DOHH2 (cell line): ENCODE measurements around the gene PARVB.

ENCODE experiments used
- H3F3A ChIP-seq: fragments of 200-600 bp; sonication (generic), shearing (Covaris generic); 2 replicates; pipeline ENCODE4 v1.6.0; 2016; ENCODE audit warnings: antibody characterized with exemption, mild to moderate bottlenecking; ENCODE audit not compliant: control insufficient read depth, insufficient read depth
- H3K27ac ChIP-seq: fragments of 200-600 bp; sonication (generic); 2 replicates; pipeline ENCODE4 v1.5.1; 2014; ENCODE audit warnings: low read depth, mild to moderate bottlenecking, low read length, moderate library complexity
- H3K27me3 ChIP-seq: fragments of 200-600 bp; sonication (generic); 2 replicates; pipeline ENCODE4 v1.6.1; 2014; ENCODE audit warnings: mild to moderate bottlenecking, low read length, mixed read lengths; ENCODE audit not compliant: control insufficient read depth
- H3K36me3 ChIP-seq: fragments of 200-600 bp; sonication (generic); 2 replicates; pipeline ENCODE4 v1.6.1; 2014; ENCODE audit warnings: mild to moderate bottlenecking, low read length, moderate library complexity, mixed read lengths; ENCODE audit not compliant: control insufficient read depth
- H3K4me1 ChIP-seq: fragments of 200-600 bp; sonication (generic); 2 replicates; pipeline ENCODE4 v1.6.1; 2014; ENCODE audit warnings: mild to moderate bottlenecking, low read length, mixed read lengths; ENCODE audit not compliant: control insufficient read depth
- H3K4me2 ChIP-seq: fragments of 200-600 bp; sonication (generic); 2 replicates; pipeline ENCODE4 v1.6.0; 2014; ENCODE audit warnings: mild to moderate bottlenecking, low read length, moderate library complexity
- H3K4me3 ChIP-seq: fragments of 200-600 bp; sonication (generic); 2 replicates; pipeline ENCODE4 v1.5.1; 2014; ENCODE audit warnings: mild to moderate bottlenecking, low read length, mixed read lengths
- H3K79me2 ChIP-seq: fragments of 200-600 bp; sonication (generic); 2 replicates; pipeline ENCODE4 v1.6.1; 2014; ENCODE audit warnings: mild to moderate bottlenecking, low read length, mixed read lengths; ENCODE audit not compliant: control insufficient read depth
- H3K9me2 ChIP-seq: fragments of 200-600 bp; sonication (generic); replicated peaks from 2 replicates; pipeline ENCODE4 v1.6.1; 2014; ENCODE audit warnings: mild to moderate bottlenecking, low read length, mixed read lengths; ENCODE audit not compliant: control insufficient read depth
- H3K9me3 ChIP-seq: fragments of 200-600 bp; sonication (generic); 2 replicates; pipeline ENCODE4 v1.6.1; 2014; ENCODE audit warnings: antibody characterized with exemption, low read length, mixed read lengths; ENCODE audit not compliant: control insufficient read depth, insufficient read depth
- H4K20me1 ChIP-seq: fragments of 200-600 bp; sonication (generic); 2 replicates; pipeline ENCODE4 v1.6.0; 2014; ENCODE audit warnings: low read depth, mild to moderate bottlenecking, antibody characterized with exemption, low read length, moderate library complexity; ENCODE audit not compliant: control insufficient read depth, insufficient read depth
- CTCF ChIP-seq: fragments of 200-600 bp; sonication (generic); IDR thresholded peaks from one replicate; pipeline ENCODE4 v1.5.1; 2014; ENCODE audit warnings: antibody characterized with exemption, mild to moderate bottlenecking, low read depth, low read length; ENCODE audit not compliant: poor library complexity, severe bottlenecking
- EZH2phosphoT487 ChIP-seq: fragments of 200-600 bp; sonication (generic); IDR thresholded peaks from 2 replicates; pipeline ENCODE4 v1.6.1; 2017; ENCODE audit warnings: borderline replicate concordance, mild to moderate bottlenecking, antibody characterized with exemption, low read length, moderate library complexity, mixed read lengths

Gene PARVB

GRCh38 chr22:44133901-44134571, 109.9 kb downstream of the PARVB start:
- TF ChIP-seq CTCF (no peak), EZH2phosphoT487 (no peak)
- Histone ChIP-seq H3K4me1 (no peaks in the 10 kb centered on the region), H3K9me3 (no peaks in the 10 kb centered on the region), H3K4me3 (no peak overlapping the region), H3K79me2 (no peaks in the 10 kb centered on the region), H3K27ac (no peak overlapping the region), H4K20me1 (no peaks in the 10 kb centered on the region), H3K36me3 (no peaks in the 10 kb centered on the region), H3K27me3 (no peaks in the 10 kb centered on the region; the same call in 1 of the 2 replicates), H3F3A (no peaks in the 10 kb centered on the region), H3K9me2 (no peaks in the 10 kb centered on the region), H3K4me2 (no peak overlapping the region)

- H3K79me2 ChIP-seq, result no peaks in the 10 kb centered on the region
- TF ChIP-seq CTCF (no peak), EZH2phosphoT487 (no peak)
- H3K36me3 ChIP-seq, result no peaks in the 10 kb centered on the region
- H3K9me3 ChIP-seq, result no peaks in the 10 kb centered on the region
- no peak overlapping the region for H3K4me3 ChIP-seq
- no peaks in the 10 kb centered on the region; the same call in 1 of the 2 replicates for H3K27me3 ChIP-seq
- H3K27ac ChIP-seq, result no peak overlapping the region
- H3K4me2 ChIP-seq, result no peak overlapping the region
- H3K9me2 ChIP-seq, result no peaks in the 10 kb centered on the region
- H3K4me1 ChIP-seq, result no peaks in the 10 kb centered on the region
- no peaks in the 10 kb centered on the region for H4K20me1 ChIP-seq
- H3F3A ChIP-seq, result no peaks in the 10 kb centered on the region
Observed at GRCh38 chr22:44136112-44136511, 112.0 kb downstream of the PARVB start.

- no peaks in the 10 kb centered on the region for H3K9me3 ChIP-seq
- no peak for TF ChIP-seq EZH2phosphoT487
- TF ChIP-seq CTCF, result no peak
- H4K20me1 ChIP-seq, result no peaks in the 10 kb centered on the region
- H3K27ac ChIP-seq, result no peak overlapping the region
- no peaks in the 10 kb centered on the region for H3K4me1 ChIP-seq
- H3F3A ChIP-seq, result no peaks in the 10 kb centered on the region
- H3K79me2 ChIP-seq, result no peaks in the 10 kb centered on the region
- no peak overlapping the region for H3K4me3 ChIP-seq
- H3K9me2 ChIP-seq, result no peaks in the 10 kb centered on the region
- no peak overlapping the region for H3K4me2 ChIP-seq
- H3K36me3 ChIP-seq, result no peaks in the 10 kb centered on the region
- H3K27me3 ChIP-seq, result no peaks in the 10 kb centered on the region; the same call in 1 of the 2 replicates
Observed at GRCh38 chr22:44136786-44137185, 112.7 kb downstream of the PARVB start.
